Gastroesophageal sphincter (tissue), 4 donors: Measurements from ENCODE around the gene ABHD2. TPM values are rescaled to one million over a fixed set of nuclear protein-coding genes. Genes with fewer than 3 reads are reported as not detected.

Source experiments
- ATAC-seq: fragments of 150-250 bp; one replicate; pipeline ENCODE4 v1.9.1; 2016; ENCODE audit warnings: mild to moderate bottlenecking, moderate library complexity
- H3K27ac ChIP-seq, 4 donors: fragments of 200-600 bp; sonication (generic) in 3 of 4; 1 replicate in 3 of 4; 2 replicates in 1 of 4; pipeline ENCODE4 v1.5.1; 2016 to 2019
- H3K27me3 ChIP-seq: fragments of 200-600 bp; sonication (generic); one replicate; pipeline ENCODE4 v1.5.1; 2019
- H3K36me3 ChIP-seq, 2 donors: fragments of 200-600 bp; sonication (generic); one replicate each; pipeline ENCODE4 v1.5.1; 2019; ENCODE audit warnings: control low read depth in 1 of 2
- H3K4me1 ChIP-seq, 3 donors: fragments of 200-600 bp; sonication (generic); 1 replicate in 2 of 3; 2 replicates in 1 of 3; pipeline ENCODE4 v1.5.1; 2016 to 2019; ENCODE audit warnings: control low read depth in 2 of 3
- H3K4me3 ChIP-seq, 2 donors: fragments of 200-600 bp; sonication (generic); one replicate each; pipeline ENCODE4 v1.5.1; 2019; ENCODE audit warnings: mild to moderate bottlenecking in 1 of 2, moderate library complexity in 1 of 2
- H3K9me3 ChIP-seq, 3 donors: fragments of 200-600 bp; sonication (generic); one replicate each; pipeline ENCODE4 v1.5.1; 2017 to 2019; ENCODE audit warnings: control low read depth in 2 of 3
- EP300 ChIP-seq: sonication (generic); formaldehyde crosslinking; IDR thresholded peaks from one replicate; pipeline ENCODE4 v1.6.1; 2017; ENCODE audit warnings: antibody characterized with exemption, mild to moderate bottlenecking
- POLR2A ChIP-seq, 2 donors: fragments of 450-650 bp; IDR thresholded peaks; one replicate each; pipeline ENCODE4 v1.6.1; 2017; ENCODE audit warnings: antibody characterized with exemption in 2 of 2, mild to moderate bottlenecking in 2 of 2, moderate library complexity in 1 of 2
- POLR2AphosphoS5 ChIP-seq: sonication (generic); formaldehyde crosslinking; IDR thresholded peaks from one replicate; pipeline ENCODE4 v1.6.1; 2017; ENCODE audit warnings: antibody characterized with exemption
- WGBS, 2 donors: methylation state at CpG; one replicate each; pipeline ENCODE4 v1.1.5; 2018; ENCODE audit warnings: low coverage in 1 of 2; 5-methylcytosine and 5-hydroxymethylcytosine counted together
- total RNA-seq, 4 donors: library from RNA; depleted of rRNA; stranded (reverse); fragments of >200 nt; gene quantifications; one replicate each; pipeline ENCODE4 v1.1.0, GENCODE V29; 2016
- TF ChIP-seq, protein P1 (sequence below), 4 experiments: fragments of 200-600 bp in 2 of 4; fragments of 450-650 bp in 2 of 4; sonication (generic) in 1 of 4; IDR thresholded peaks; one replicate each; pipeline ENCODE4 v1.5.1; 2017 to 2019; ENCODE audit warnings: antibody characterized with exemption in 4 of 4, mild to moderate bottlenecking in 2 of 4, moderate library complexity in 2 of 4

The ABHD2 gene
- total RNA-seq, 4 donors from 2014 or later = 54.6 to 108 (median 75.9) TPM

DNA sequence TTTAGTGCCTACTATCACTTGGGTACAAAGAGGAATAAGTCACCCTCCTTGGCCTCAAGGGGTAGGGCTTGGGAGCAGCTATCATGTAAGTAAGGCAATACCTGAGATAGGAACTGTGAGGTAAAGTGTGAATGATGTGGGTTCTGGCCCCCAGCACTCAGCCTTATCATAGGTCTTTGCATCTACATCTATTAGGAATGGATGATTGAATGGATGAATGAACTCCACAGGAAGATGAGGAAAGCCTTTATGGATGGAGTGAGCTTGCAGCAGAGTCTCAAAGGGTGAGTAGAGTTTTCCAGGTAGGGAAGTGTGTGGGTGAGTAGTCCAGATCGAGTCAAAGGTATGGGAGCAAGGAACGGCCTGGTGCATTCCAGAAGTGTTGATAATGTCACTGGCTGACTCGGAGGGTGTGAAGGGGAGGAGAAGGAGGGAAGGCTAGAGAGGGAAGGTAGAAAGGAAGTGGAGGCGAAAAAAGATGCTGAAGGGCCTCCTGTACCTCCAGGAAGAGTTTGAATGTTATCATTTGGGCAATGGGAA, 13.1 kb upstream of the ABHD2 start:
- Histone ChIP-seq H3K4me3 (no peak overlapping the region), H3K4me1 (no peaks in the 10 kb centered on the region), H3K9me3 (no peaks in the 10 kb centered on the region), H3K27ac (no peak overlapping the region), H3K27me3 (no peaks in the 10 kb centered on the region), H3K36me3 (no peaks in the 10 kb centered on the region)
- ATAC-seq = no peak
- 65 to 77% methylated on average over 3 of the region's 4 CpGs for WGBS, 2 donors
- TF ChIP-seq EP300 (no peak), POLR2AphosphoS5 (no peak)
- TF ChIP-seq, protein P1, sequence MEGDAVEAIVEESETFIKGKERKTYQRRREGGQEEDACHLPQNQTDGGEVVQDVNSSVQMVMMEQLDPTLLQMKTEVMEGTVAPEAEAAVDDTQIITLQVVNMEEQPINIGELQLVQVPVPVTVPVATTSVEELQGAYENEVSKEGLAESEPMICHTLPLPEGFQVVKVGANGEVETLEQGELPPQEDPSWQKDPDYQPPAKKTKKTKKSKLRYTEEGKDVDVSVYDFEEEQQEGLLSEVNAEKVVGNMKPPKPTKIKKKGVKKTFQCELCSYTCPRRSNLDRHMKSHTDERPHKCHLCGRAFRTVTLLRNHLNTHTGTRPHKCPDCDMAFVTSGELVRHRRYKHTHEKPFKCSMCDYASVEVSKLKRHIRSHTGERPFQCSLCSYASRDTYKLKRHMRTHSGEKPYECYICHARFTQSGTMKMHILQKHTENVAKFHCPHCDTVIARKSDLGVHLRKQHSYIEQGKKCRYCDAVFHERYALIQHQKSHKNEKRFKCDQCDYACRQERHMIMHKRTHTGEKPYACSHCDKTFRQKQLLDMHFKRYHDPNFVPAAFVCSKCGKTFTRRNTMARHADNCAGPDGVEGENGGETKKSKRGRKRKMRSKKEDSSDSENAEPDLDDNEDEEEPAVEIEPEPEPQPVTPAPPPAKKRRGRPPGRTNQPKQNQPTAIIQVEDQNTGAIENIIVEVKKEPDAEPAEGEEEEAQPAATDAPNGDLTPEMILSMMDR (IDR thresholded peaks at IDR 0.05) = no peak

DNA sequence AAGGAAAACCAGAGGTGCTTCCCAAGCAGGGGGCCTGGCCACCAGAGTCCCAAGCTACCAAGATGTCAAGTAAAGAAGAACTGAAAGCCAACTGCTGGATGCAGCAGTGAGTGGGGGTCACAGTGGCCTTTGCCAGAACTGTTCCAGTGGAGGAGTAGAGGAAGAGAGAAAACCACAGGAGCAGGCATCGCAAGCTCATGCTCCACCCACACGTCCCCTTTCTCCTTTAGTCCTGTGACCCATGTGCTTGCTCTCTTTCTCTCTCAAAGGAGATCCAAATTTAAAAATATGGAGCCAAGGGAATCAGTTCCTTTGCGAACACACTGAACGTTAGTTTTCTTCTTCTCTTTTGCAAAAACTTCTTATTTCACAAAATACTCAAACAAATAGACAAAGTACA, 12.4 kb upstream of the ABHD2 start:
- no peak overlapping the region for H3K27ac ChIP-seq

GRCh38 chr15:89077750-89078149, 10.5 kb upstream of the ABHD2 start:
- no peak for ATAC-seq
- Histone ChIP-seq H3K27me3 (no peaks in the 10 kb centered on the region), H3K4me1 (no peaks in the 10 kb centered on the region), H3K9me3 (no peaks in the 10 kb centered on the region), H3K36me3 (no peaks in the 10 kb centered on the region), H3K27ac (no peak overlapping the region), H3K4me3 (no peak overlapping the region)
- WGBS, 2 donors = 25 to 45% methylated on average over 1 of the region's 1 CpG
- TF ChIP-seq EP300 (no peak), POLR2AphosphoS5 (no peak), POLR2A (IDR thresholded peaks at IDR 0.05) (no peak)
- TF ChIP-seq, protein P1 (IDR thresholded peaks at IDR 0.05) = no peak

More for the DNA sequence above, 12.4 kb upstream of the ABHD2 start:
- WGBS, 2 donors = 61 to 62% methylated on average over 4 of the region's 4 CpGs
- Histone ChIP-seq H3K4me1 (no peaks in the 10 kb centered on the region), H3K4me3 (no peak overlapping the region), H3K36me3 (no peaks in the 10 kb centered on the region), H3K9me3 (no peaks in the 10 kb centered on the region), H3K27me3 (no peaks in the 10 kb centered on the region)
- ATAC-seq = no peak
- TF ChIP-seq POLR2A (IDR thresholded peaks at IDR 0.05) (no peak), EP300 (no peak), POLR2AphosphoS5 (no peak)
- TF ChIP-seq, protein P1 (IDR thresholded peaks at IDR 0.05) = no peak

GRCh38 chr15:89078851-89079810, 9.1 kb upstream of the ABHD2 start:
- no peak overlapping the region for H3K27ac ChIP-seq

More at GRCh38 chr15:89078851-89079810, 9.1 kb upstream of the ABHD2 start:
- no peak for ATAC-seq
- Histone ChIP-seq H3K4me1 (no peaks in the 10 kb centered on the region), H3K36me3 (no peaks in the 10 kb centered on the region), H3K27me3 (no peaks in the 10 kb centered on the region), H3K9me3 (no peaks in the 10 kb centered on the region), H3K4me3 (no peak overlapping the region)
- TF ChIP-seq POLR2A (IDR thresholded peaks at IDR 0.05) = no peak
- TF ChIP-seq EP300 = no peak
- TF ChIP-seq, protein P1 (IDR thresholded peaks at IDR 0.05) = no peak
- TF ChIP-seq POLR2AphosphoS5 = no peak
- WGBS, 2 donors = 84 to 89% methylated on average over 5 of the region's 5 CpGs
